OCI-LY1 (cell line): ENCODE measurements around the gene TFB2M.

Source experiments
- H2AFZ ChIP-seq: fragments of 200-600 bp; sonication (generic), shearing (Covaris generic); 2 replicates; pipeline ENCODE4 v1.6.0; 2014; ENCODE audit warnings: antibody characterized with exemption, mild to moderate bottlenecking, low read length
- H3F3A ChIP-seq: fragments of 200-600 bp; sonication (generic), shearing (Covaris generic); 2 replicates; pipeline ENCODE4 v1.6.0; 2014; ENCODE audit warnings: mild to moderate bottlenecking, antibody characterized with exemption, low read length, moderate library complexity; ENCODE audit not compliant: insufficient read depth
- H3K27ac ChIP-seq: fragments of 200-600 bp; sonication (generic); 2 replicates; pipeline ENCODE4 v1.5.1; 2014; ENCODE audit warnings: low read length, mixed run types, mild to moderate bottlenecking, low read depth; ENCODE audit not compliant: poor library complexity, severe bottlenecking
- H3K27me3 ChIP-seq: fragments of 200-600 bp; sonication (generic); 2 replicates; pipeline ENCODE4 v1.6.0; 2014; ENCODE audit warnings: antibody characterized with exemption, mild to moderate bottlenecking, low read length, moderate library complexity; ENCODE audit not compliant: insufficient read depth
- H3K36me3 ChIP-seq: fragments of 200-600 bp; sonication (generic); 2 replicates; pipeline ENCODE4 v1.6.1; 2014; ENCODE audit warnings: mild to moderate bottlenecking, antibody characterized with exemption, low read length, moderate library complexity, mixed read lengths; ENCODE audit not compliant: insufficient read depth
- H3K4me1 ChIP-seq: fragments of 200-600 bp; sonication (generic); 2 replicates; pipeline ENCODE4 v1.5.1; 2014; ENCODE audit warnings: mild to moderate bottlenecking, low read length, moderate library complexity; ENCODE audit not compliant: insufficient read depth, severe bottlenecking
- H3K4me2 ChIP-seq: fragments of 200-600 bp; sonication (generic), shearing (Covaris generic); 2 replicates; pipeline ENCODE4 v1.6.1; 2014; ENCODE audit warnings: low read length
- H3K4me3 ChIP-seq: fragments of 200-600 bp; sonication (generic); 2 replicates; pipeline ENCODE4 v1.5.1; 2014; ENCODE audit warnings: low read length, low read depth, mild to moderate bottlenecking, mixed read lengths; ENCODE audit not compliant: poor library complexity, severe bottlenecking
- H3K79me2 ChIP-seq: fragments of 200-600 bp; shearing (Covaris generic); 2 replicates; pipeline ENCODE4 v1.6.1; 2016; ENCODE audit warnings: mixed run types, low read length, mixed read lengths; ENCODE audit not compliant: insufficient read depth
- H3K9ac ChIP-seq: fragments of 200-600 bp; sonication (generic), shearing (Covaris generic); 2 replicates; pipeline ENCODE4 v1.6.1; 2014; ENCODE audit warnings: mild to moderate bottlenecking, low read length, mixed read lengths
- H3K9me2 ChIP-seq: fragments of 200-600 bp; sonication (generic), shearing (Covaris generic); 2 replicates; pipeline ENCODE4 v1.6.1; 2014; ENCODE audit warnings: low read depth, mild to moderate bottlenecking, low read length, mixed read lengths
- H3K9me3 ChIP-seq: fragments of 200-600 bp; shearing (Covaris generic); 2 replicates; pipeline ENCODE4 v1.6.1; 2014; ENCODE audit warnings: low read length, mixed read lengths
- H4K20me1 ChIP-seq: fragments of 200-600 bp; sonication (generic), shearing (Covaris generic); 2 replicates; pipeline ENCODE4 v1.6.0; 2016; ENCODE audit warnings: mild to moderate bottlenecking, low read length; ENCODE audit not compliant: insufficient read depth
- EZH2 ChIP-seq: fragments of 200-600 bp; sonication (generic), shearing (Covaris generic); IDR thresholded peaks from 2 replicates; pipeline ENCODE4 v1.8.0; 2017; ENCODE audit warnings: borderline replicate concordance, mixed run types, mild to moderate bottlenecking, antibody characterized with exemption, low read length, moderate library complexity, mixed read lengths
- TF ChIP-seq, protein P1 (sequence below): fragments of 200-600 bp; sonication (generic), shearing (Covaris generic); IDR thresholded peaks from 2 replicates; pipeline ENCODE4 v1.5.1; 2017; ENCODE audit warnings: mild to moderate bottlenecking, antibody characterized with exemption, low read length, moderate library complexity, mixed read lengths

The TFB2M gene

DNA sequence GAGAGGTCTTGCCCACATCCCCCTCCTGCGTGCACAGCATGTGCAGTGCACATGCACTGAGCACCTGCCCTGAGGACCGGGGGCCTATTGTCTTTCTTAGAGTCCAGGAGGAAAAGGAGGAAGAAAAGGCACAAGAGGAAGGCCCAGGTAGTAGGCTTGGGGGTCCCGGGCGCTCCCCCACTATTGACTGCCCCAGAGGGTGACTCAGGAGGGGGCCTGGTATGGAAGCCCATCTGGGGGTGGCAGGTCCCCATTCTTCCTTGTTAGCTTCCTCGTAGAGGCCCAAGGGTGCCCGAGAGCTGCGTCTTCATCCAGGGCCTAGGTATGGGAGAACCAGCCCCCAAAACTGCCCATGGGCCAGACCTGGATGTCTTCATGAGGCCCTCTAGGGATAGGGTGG, 54.9 kb downstream of the TFB2M start:
- Histone ChIP-seq H3K4me3 (no peak overlapping the region), H3K4me1 (peaks cover 8% of the 10 kb centered on the region), H3K27ac (no peak overlapping the region), H4K20me1 (no peaks in the 10 kb centered on the region), H3K9ac (no peak overlapping the region), H3K27me3 (no peaks in the 10 kb centered on the region), H3K9me2 (no peaks in the 10 kb centered on the region), H3F3A (no peaks in the 10 kb centered on the region), H2AFZ (no peak overlapping the region), H3K9me3 (peaks cover 16% of the 10 kb centered on the region), H3K79me2 (peaks cover 4% of the 10 kb centered on the region; the same call in 1 of the 2 replicates), H3K36me3 (no peaks in the 10 kb centered on the region), H3K4me2 (no peak overlapping the region)
- TF ChIP-seq EZH2, result no peak
- TF ChIP-seq, protein P1, sequence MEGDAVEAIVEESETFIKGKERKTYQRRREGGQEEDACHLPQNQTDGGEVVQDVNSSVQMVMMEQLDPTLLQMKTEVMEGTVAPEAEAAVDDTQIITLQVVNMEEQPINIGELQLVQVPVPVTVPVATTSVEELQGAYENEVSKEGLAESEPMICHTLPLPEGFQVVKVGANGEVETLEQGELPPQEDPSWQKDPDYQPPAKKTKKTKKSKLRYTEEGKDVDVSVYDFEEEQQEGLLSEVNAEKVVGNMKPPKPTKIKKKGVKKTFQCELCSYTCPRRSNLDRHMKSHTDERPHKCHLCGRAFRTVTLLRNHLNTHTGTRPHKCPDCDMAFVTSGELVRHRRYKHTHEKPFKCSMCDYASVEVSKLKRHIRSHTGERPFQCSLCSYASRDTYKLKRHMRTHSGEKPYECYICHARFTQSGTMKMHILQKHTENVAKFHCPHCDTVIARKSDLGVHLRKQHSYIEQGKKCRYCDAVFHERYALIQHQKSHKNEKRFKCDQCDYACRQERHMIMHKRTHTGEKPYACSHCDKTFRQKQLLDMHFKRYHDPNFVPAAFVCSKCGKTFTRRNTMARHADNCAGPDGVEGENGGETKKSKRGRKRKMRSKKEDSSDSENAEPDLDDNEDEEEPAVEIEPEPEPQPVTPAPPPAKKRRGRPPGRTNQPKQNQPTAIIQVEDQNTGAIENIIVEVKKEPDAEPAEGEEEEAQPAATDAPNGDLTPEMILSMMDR, result no peak

DNA sequence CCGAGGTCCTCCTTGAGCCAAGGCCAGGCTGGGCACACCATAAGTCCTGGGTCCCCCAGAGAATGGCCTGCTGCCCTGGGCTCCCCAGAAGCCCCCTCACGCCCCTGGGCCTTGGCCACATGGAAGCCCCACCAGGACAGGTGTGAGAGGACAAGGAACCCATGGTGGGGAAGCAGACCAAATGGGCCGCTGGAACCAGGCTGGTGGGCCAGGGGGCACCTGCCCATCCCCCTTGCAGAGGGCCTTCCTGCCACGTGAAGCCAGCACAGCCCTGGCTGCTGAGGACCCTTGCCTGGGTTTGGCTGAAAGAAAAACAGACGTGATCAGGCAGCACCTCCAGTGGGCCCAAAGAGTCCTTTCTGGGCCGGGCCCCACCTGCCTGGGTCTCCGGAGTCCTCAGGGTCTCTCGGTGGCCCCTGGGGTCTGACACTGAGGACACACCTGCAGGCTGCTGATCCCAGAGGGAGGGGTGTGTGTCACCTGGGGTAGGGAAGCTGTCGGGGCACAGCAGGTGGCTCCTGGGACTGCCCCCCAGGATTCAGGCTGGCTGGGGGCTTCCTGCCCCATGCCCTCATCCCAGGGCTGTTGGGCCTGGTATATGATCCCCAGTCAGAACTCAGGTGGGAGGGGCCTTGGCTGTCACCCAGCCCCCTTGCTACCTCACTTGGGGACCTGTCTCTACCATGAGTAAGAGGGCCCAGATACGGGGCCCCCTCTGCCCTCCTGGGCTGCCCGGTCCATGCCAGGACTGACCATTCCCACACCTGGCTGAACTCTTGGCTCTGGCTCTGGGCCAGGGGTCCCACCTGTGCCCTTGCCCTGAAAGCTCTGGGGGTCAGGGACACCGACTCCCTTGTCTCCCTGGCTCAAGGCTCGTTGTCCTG, 55.7 kb downstream of the TFB2M start:
- no peak for TF ChIP-seq EZH2
- TF ChIP-seq, protein P1, result no peak
- Histone ChIP-seq H4K20me1 (no peaks in the 10 kb centered on the region), H3K4me3 (no peak overlapping the region), H3K9ac (no peak overlapping the region), H3K4me1 (peaks cover 16% of the 10 kb centered on the region), H3F3A (no peaks in the 10 kb centered on the region), H3K9me2 (no peaks in the 10 kb centered on the region), H3K9me3 (peaks cover 9% of the 10 kb centered on the region), H3K4me2 (no peak overlapping the region), H3K36me3 (no peaks in the 10 kb centered on the region), H3K27ac (no peak overlapping the region), H3K27me3 (no peaks in the 10 kb centered on the region), H3K79me2 (peaks cover 12% of the 10 kb centered on the region), H2AFZ (no peak overlapping the region)

DNA sequence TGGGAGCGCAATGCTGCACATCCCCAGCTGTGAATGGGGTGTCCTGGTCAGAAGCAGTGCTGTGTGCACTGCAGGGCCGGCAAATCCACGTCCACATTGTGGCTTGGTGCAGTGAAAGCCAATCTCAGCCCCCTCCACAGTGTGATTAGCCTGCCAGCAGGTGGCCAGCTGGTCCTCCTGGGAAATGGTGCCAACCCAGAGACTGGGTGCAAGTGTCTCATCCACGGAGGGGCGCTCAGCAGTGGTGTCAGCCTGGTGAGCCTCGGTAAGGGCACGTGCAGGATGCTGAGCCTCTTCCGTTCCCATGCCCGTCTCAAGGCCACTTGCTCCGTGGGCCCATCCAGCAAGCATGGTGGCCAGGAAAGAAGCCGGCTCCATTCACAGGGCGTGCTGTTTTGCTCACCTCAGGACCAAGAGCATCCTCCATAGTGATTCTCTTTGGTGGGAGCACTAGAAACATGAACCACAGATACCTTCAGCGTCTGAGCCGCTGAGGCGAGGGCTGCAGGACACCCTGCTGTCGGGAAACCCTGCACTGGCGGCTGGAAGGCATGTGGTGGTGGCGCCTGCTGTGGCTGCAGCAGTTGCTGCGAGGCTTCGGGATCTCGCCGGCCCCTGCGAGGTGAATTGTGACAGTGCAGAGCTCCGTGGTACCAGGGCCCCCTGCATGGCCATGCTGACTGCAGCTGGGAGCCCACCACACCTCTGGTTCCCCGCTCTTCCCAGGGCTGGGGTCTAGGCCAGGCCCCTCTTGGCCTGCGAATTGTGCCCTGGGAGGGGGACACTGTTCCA, 57.0 kb downstream of the TFB2M start:
- no peaks in the 10 kb centered on the region for H3K9me2 ChIP-seq
- no peak overlapping the region for H2AFZ ChIP-seq

More for the DNA sequence above, 57.0 kb downstream of the TFB2M start:
- Histone ChIP-seq H3K79me2 (peaks cover 19% of the 10 kb centered on the region), H3K36me3 (peaks cover 13% of the 10 kb centered on the region), H3K27me3 (no peaks in the 10 kb centered on the region), H4K20me1 (no peaks in the 10 kb centered on the region), H3K9me3 (no peaks in the 10 kb centered on the region), H3K4me2 (no peak overlapping the region), H3K9ac (no peak overlapping the region), H3K4me1 (peaks cover 22% of the 10 kb centered on the region), H3F3A (no peaks in the 10 kb centered on the region), H3K27ac (no peak overlapping the region), H3K4me3 (no peak overlapping the region)
- TF ChIP-seq, protein P1, result peak; percentile 35; the same call in 1 of the 2 replicates
- no peak for TF ChIP-seq EZH2
